Measurements from ENCODE around the gene PPP1R16B. TPM values are rescaled to one million over a fixed set of nuclear protein-coding genes. Genes with fewer than 3 reads are reported as not detected.

Gene PPP1R16B
- total RNA-seq, 2 donors from 2014 or later, result 1.6 to 4.7 TPM

DNA sequence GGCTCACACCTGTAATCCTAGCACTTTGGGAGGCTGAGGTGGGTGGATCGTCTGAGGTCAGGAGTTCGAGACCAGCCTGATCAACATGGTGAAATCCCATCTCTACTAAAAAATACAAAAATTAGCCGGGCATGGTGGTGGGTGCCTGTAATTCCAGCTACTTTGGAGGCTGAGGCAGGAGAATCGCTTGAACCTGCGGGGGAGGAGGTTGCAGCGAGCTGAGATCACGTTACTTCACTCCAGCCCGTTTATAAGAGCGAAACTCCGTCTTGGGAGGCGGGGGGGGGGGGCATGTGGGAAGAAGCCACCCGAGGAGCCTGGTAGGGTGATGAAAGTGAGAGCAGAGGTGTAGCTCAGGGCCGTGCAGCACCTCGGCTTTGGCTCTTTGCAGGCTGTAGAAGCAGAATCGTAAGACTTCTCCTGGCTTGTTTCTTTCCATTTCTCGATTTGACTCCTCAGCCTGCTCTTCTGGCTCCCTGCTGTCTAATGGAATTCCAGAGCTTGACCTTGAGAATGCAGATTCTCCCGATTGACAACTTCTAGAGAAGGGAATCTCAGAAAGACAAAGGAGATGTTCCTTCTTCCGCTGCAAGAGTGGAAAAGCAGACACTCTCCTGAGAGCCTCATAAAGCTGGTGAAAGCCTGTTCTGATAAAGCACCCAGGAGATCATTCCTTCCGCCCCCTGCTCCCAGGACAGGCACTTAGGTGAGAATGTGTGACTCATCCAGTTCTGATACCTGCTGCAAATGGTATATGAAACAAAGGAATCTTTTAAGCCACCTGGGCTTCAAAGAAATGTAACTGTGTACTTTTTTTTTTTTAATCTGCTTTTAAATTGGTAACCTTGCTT, 26.0 kb upstream of the PPP1R16B start:
- Histone ChIP-seq H3K27me3 (no peaks in the 10 kb centered on the region), H3K27ac (no peak overlapping the region), H3K4me1 (no peaks in the 10 kb centered on the region), H3K36me3 (replicated peaks in 1 of 2; ENCODE audit: insufficient read depth in 1 of 2, low read depth in 2 of 2) (no peaks in the 10 kb centered on the region), H3K4me3 (no peak overlapping the region), H3K9me3 (no peaks in the 10 kb centered on the region)
- intact Hi-C loops (cut with DNase I), result no loop called here
- no peak for TF ChIP-seq POLR2A (IDR thresholded peaks at IDR 0.05)
- TF ChIP-seq, protein P1, sequence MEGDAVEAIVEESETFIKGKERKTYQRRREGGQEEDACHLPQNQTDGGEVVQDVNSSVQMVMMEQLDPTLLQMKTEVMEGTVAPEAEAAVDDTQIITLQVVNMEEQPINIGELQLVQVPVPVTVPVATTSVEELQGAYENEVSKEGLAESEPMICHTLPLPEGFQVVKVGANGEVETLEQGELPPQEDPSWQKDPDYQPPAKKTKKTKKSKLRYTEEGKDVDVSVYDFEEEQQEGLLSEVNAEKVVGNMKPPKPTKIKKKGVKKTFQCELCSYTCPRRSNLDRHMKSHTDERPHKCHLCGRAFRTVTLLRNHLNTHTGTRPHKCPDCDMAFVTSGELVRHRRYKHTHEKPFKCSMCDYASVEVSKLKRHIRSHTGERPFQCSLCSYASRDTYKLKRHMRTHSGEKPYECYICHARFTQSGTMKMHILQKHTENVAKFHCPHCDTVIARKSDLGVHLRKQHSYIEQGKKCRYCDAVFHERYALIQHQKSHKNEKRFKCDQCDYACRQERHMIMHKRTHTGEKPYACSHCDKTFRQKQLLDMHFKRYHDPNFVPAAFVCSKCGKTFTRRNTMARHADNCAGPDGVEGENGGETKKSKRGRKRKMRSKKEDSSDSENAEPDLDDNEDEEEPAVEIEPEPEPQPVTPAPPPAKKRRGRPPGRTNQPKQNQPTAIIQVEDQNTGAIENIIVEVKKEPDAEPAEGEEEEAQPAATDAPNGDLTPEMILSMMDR (IDR thresholded peaks at IDR 0.05), result no peak
- 59 to 62% methylated on average over 16 to 19 of the region's 19 CpGs for WGBS, 2 donors
- ATAC-seq (no peak), DNase-seq (no peak)

DNA sequence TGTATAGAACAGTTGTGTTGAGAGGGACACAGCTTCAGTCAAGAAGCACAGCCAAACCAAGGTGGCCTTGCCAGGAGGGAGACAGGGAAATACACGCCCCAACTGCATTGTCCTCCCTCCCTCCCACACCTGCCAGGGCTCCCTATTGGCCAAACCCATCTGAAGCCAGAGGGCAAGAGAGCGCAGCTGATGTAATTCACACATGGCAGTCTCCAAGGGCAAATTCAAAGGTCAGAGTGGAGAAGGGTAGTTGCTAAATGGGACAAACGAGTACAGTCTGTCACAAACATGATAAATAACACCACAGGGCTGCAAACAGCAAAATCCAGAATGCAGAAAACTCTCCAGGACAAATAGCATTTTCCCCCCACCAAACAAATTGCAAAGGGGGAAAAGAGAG, 23.2 kb upstream of the PPP1R16B start:
- no peak overlapping the region for H3K4me3 ChIP-seq
- no peaks in the 10 kb centered on the region for H3K27me3 ChIP-seq
- no peaks in the 10 kb centered on the region for H3K36me3 ChIP-seq (replicated peaks in 1 of 2; ENCODE audit: insufficient read depth in 1 of 2, low read depth in 2 of 2)
- no peak overlapping the region for H3K27ac ChIP-seq
- DNase-seq (no peak), ATAC-seq (no peak)
- H3K9me3 ChIP-seq, result no peaks in the 10 kb centered on the region
- no peak for TF ChIP-seq POLR2A (IDR thresholded peaks at IDR 0.05)
- TF ChIP-seq, protein P1 (IDR thresholded peaks at IDR 0.05), result no peak
- WGBS, 2 donors, result 42 to 51% methylated on average over 3 of the region's 3 CpGs
- no peaks in the 10 kb centered on the region for H3K4me1 ChIP-seq
- intact Hi-C loops (cut with DNase I), result no loop called here

DNA sequence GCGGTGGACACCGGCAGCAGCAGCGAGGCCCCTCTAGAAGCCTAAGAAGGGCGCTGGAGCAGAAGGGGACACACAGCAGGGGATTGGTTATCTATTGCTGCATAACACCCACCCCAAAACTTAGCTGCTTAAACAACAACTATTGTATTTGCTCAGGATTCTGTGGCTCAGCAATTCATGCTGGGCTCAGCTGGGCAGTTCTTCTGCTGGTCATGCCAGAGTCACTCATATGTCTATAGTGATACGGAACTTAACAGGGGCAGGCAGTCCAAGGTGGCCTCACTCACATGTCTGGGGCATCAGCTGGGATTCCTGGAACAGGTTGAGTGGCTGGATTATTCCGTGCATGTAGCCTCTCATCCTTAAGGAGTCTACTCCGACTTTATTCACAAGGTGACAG, 17.6 kb upstream of the PPP1R16B start:
- intact Hi-C loops (cut with DNase I), result no loop called here
- TF ChIP-seq POLR2A (IDR thresholded peaks at IDR 0.05), result no peak
- TF ChIP-seq, protein P1 (IDR thresholded peaks at IDR 0.05), result no peak
- no peaks in the 10 kb centered on the region for H3K4me1 ChIP-seq
- H3K27me3 ChIP-seq, result no peaks in the 10 kb centered on the region
- H3K36me3 ChIP-seq (replicated peaks in 1 of 2; ENCODE audit: insufficient read depth in 1 of 2, low read depth in 2 of 2), result no peaks in the 10 kb centered on the region
- H3K4me3 ChIP-seq, result no peak overlapping the region
- 75 to 79% methylated on average over 4 to 6 of the region's 7 CpGs for WGBS, 2 donors
- no peaks in the 10 kb centered on the region for H3K9me3 ChIP-seq
- H3K27ac ChIP-seq, result no peak overlapping the region
- DNase-seq (no peak), ATAC-seq (no peak)

DNA sequence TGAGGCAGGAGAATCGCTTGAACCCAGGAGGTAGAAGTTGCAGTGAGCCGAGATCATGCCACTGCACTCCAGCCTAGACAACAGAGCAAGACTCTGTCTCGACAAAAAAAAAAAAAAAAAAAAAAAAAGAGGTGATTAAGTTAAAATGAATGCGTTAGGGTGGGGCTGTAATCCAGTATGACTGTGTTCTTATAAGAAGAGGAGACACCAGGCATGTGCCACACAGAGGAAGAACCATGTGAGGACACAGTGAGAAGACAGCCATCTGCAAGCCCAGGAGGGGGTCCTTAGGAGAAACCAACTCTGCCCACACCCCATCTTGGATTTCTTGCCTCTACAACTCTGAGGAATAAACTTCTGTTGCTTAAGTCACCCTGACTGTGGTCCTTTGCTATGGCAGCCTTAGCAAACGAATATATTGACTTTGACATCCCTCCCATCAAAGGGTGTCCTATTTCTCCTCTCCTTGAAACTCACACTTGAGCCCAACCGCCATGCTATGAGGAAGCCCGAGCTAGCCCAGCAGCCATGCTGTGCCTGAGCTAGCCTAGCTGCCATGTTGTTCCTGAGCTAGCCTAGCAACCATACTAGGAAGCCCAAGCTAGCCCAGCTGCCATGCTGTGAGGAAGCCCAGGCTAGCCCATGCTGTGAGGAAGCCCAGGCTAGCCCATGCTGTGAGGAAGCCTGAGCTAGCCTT, 15.8 kb upstream of the PPP1R16B start:
- H3K27ac ChIP-seq, result no peak overlapping the region
- intact Hi-C loops (cut with DNase I), result no loop called here
- H3K9me3 ChIP-seq, result no peaks in the 10 kb centered on the region
- DNase-seq (no peak), ATAC-seq (no peak)
- no peaks in the 10 kb centered on the region for H3K4me1 ChIP-seq
- no peaks in the 10 kb centered on the region for H3K36me3 ChIP-seq (replicated peaks in 1 of 2; ENCODE audit: insufficient read depth in 1 of 2, low read depth in 2 of 2)
- 69 to 82% methylated on average over 7 of the region's 7 CpGs for WGBS, 2 donors
- no peaks in the 10 kb centered on the region for H3K27me3 ChIP-seq
- TF ChIP-seq, protein P1 (IDR thresholded peaks at IDR 0.05), result no peak
- no peak for TF ChIP-seq POLR2A (IDR thresholded peaks at IDR 0.05)
- H3K4me3 ChIP-seq, result no peak overlapping the region

Data from body of pancreas (tissue), 4 donors.